ENCODE data around the gene HMGN4.
A peak's percentile ranks its signal among the peaks of the same experiment; 100 is the strongest.

- TF ChIP-seq CTCF (IDR thresholded peaks at IDR 0.05) (no peak), POLR2A (IDR thresholded peaks at IDR 0.05) (no peak), POLR2AphosphoS5 (IDR thresholded peaks at IDR 0.05) (peak; percentile 82)
Observed at GRCh38 chr6:26553635-26554446, 15.7 kb downstream of the HMGN4 start.

Measured in prostate gland (tissue), 2 donors.